Sciatic nerve (tissue), 2 donors: Measurements from ENCODE around the gene ATP8A2. TPM values are rescaled to one million over a fixed set of nuclear protein-coding genes. Genes with fewer than 3 reads are reported as not detected.

ENCODE experiments used
- ATAC-seq: fragments of 200-7000 bp; cut with Tn5 transposase; one replicate; pipeline ENCODE4 v1.9.1; 2020; ENCODE audit warnings: mild to moderate bottlenecking, moderate library complexity
- DNase-seq: peaks from one replicate; pipeline ENCODE4 v3.0.0-alpha.2; 2020; ENCODE audit warnings: low spot score
- intact Hi-C: fragments of 100-400 bp; cut with DNase I; formaldehyde crosslinking; loops from one replicate; pipeline ENCODE4 v1.14.2; 2022
- total RNA-seq: library from RNA; stranded (reverse); fragmentation: NEBNext Ultra II Directional; extraction: Animal tissue kit (Norgen Biotek cat#: 25700); gene quantifications from one replicate; pipeline ENCODE4 v1.2.1, GENCODE V29; 2021
- donor health status: DM: no; HTN: no; CAD: no.
- donor health status: DM: no; HTN: no; CAD: no.

ATP8A2 gene
- total RNA-seq, 1 donor from 2014 or later: 1.2 TPM

GRCh38 chr13:25379011-25379410, 7.2 kb downstream of the ATP8A2 start:
- DNase-seq: no peak
- intact Hi-C loops: no loop called here
- no peak for ATAC-seq

GRCh38 chr13:25380082-25380481, 8.3 kb downstream of the ATP8A2 start:
- intact Hi-C loops: no loop called here
- no peak for DNase-seq
- ATAC-seq: no peak

- ATAC-seq (no peak), DNase-seq (no peak)
- intact Hi-C loops: no loop called here
These were observed 9.1 kb downstream of the ATP8A2 start for GRCh38 chr13:25380741-25381324.

GRCh38 chr13:25384758-25385410, 13.1 kb downstream of the ATP8A2 start:
- ATAC-seq: no peak
- intact Hi-C loops: no loop called here

GRCh38 chr13:25391932-25392331, 20.2 kb downstream of the ATP8A2 start:
- ATAC-seq (no peak), DNase-seq (no peak)
- intact Hi-C loops: no loop called here

More at GRCh38 chr13:25384758-25385410, 13.1 kb downstream of the ATP8A2 start:
- DNase-seq: no peak

GRCh38 chr13:25394402-25395060, 22.8 kb downstream of the ATP8A2 start:
- no peak for ATAC-seq
- intact Hi-C loops: no loop called here
- DNase-seq: no peak

GRCh38 chr13:25397763-25398162, 26.0 kb downstream of the ATP8A2 start:
- intact Hi-C loops: no loop called here
- DNase-seq (no peak), ATAC-seq (no peak)

- ATAC-seq (no peak), DNase-seq (no peak)
- intact Hi-C loops: no loop called here
These were observed 29.2 kb downstream of the ATP8A2 start for GRCh38 chr13:25400925-25401324.

- ATAC-seq (no peak), DNase-seq (no peak)
- intact Hi-C loops: no loop called here
These were observed 30.2 kb downstream of the ATP8A2 start for GRCh38 chr13:25401958-25402357.

- DNase-seq (no peak), ATAC-seq (no peak)
- intact Hi-C loops: no loop called here
These were observed 34.6 kb downstream of the ATP8A2 start for GRCh38 chr13:25406377-25406776.

- no peak for ATAC-seq
- intact Hi-C loops: no loop called here
- no peak for DNase-seq
These were observed 38.2 kb downstream of the ATP8A2 start for GRCh38 chr13:25409938-25410337.

GRCh38 chr13:25415241-25415640, 43.5 kb downstream of the ATP8A2 start:
- DNase-seq (no peak), ATAC-seq (no peak)
- intact Hi-C loops: no loop called here

GRCh38 chr13:25417535-25417934, 45.8 kb downstream of the ATP8A2 start:
- no peak for DNase-seq
- intact Hi-C loops: no loop called here
- ATAC-seq: no peak

GRCh38 chr13:25420161-25420560, 48.4 kb downstream of the ATP8A2 start:
- intact Hi-C loops: no loop called here
- DNase-seq (no peak), ATAC-seq (no peak)

GRCh38 chr13:25421612-25422011, 49.8 kb downstream of the ATP8A2 start:
- no peak for DNase-seq
- no peak for ATAC-seq
- intact Hi-C loops: no loop called here

- no peak for ATAC-seq
- no peak for DNase-seq
- intact Hi-C loops: no loop called here
These were observed 50.4 kb downstream of the ATP8A2 start for GRCh38 chr13:25422153-25422552.

GRCh38 chr13:25423831-25424230, 52.1 kb downstream of the ATP8A2 start:
- intact Hi-C loops: no loop called here

GRCh38 chr13:25429466-25429865, 57.7 kb downstream of the ATP8A2 start:
- intact Hi-C loops: no loop called here
- ATAC-seq: no peak
- DNase-seq: no peak

More at GRCh38 chr13:25423831-25424230, 52.1 kb downstream of the ATP8A2 start:
- ATAC-seq: no peak
- no peak for DNase-seq

- intact Hi-C loops: loop anchor here (5.0 kb wide), 1 partner anchor 575 kb away; no protein-coding TSS in a partner anchor
- DNase-seq: no peak
- no peak for ATAC-seq
These were observed 60.9 kb downstream of the ATP8A2 start for GRCh38 chr13:25432691-25433090.

GRCh38 chr13:25440061-25440460, 68.3 kb downstream of the ATP8A2 start:
- DNase-seq (no peak), ATAC-seq (no peak)
- intact Hi-C loops: no loop called here
